HG02943 (cell line): Measurements from ENCODE around the gene DNM1.
"Not testable (repeated sequence)": the region's sequence is repeated elsewhere in the genome, so short reads cannot be mapped to it uniquely, and the experiment has no call there.

ENCODE experiments used
- ATAC-seq: cut with Tn5 transposase; IDR thresholded peaks from one replicate; pipeline ENCODE4 v1.9.1; 2021; ENCODE audit warnings: mild to moderate bottlenecking, low read depth, moderate library complexity; ENCODE audit not compliant: unreplicated experiment

DNM1 gene

GRCh38 chr9:128271112-128271511 is 67.9 kb downstream of the DNM1 start:
- ATAC-seq, result no peak

GRCh38 chr9:128271512-128271911 is 68.3 kb downstream of the DNM1 start:
- no peak for ATAC-seq

GRCh38 chr9:128274245-128274644 is 71.1 kb downstream of the DNM1 start:
- ATAC-seq, result no peak

- ATAC-seq, result peak; percentile 49
Observed at GRCh38 chr9:128275198-128276007, 72.2 kb downstream of the DNM1 start, which contains the start of gene GOLGA2. GOLGA2 (minus strand) TSS chr9:128276007; CDS start chr9:128275976, 31 bp downstream.

DNA sequence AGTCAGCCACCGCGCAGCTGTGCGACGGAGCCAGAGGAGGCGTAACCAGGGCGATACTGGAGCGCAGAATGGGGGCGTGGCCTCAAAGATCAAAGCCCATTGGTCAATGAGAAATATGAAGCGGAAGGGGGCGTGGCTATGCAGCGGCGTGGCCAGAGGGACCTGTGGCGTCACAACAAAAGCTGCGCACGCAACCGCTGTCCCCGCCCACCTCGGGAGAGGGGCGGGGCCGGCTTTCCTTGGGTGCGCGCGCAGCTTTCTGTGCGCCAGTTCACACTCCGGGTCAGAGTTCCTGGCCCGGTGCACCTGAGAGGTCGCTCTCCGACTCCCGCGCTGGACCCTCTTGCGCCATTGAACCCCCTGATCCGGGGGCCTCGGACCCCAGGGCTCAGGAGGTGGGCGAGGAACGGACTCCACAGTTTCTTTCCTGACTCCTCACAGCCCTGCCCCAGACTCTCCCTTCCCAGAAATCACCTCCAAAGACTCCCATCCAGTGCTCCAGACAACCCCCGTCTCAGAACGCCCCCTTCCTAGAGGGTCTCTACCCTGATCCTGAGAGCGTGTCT is 72.9 kb downstream of the DNM1 start, which contains the start of gene SWI5:
Gene SWI5 (plus strand): TSS at position 269 of the 566 bp plus-strand sequence.
- ATAC-seq, result peak; percentile 94

DNA sequence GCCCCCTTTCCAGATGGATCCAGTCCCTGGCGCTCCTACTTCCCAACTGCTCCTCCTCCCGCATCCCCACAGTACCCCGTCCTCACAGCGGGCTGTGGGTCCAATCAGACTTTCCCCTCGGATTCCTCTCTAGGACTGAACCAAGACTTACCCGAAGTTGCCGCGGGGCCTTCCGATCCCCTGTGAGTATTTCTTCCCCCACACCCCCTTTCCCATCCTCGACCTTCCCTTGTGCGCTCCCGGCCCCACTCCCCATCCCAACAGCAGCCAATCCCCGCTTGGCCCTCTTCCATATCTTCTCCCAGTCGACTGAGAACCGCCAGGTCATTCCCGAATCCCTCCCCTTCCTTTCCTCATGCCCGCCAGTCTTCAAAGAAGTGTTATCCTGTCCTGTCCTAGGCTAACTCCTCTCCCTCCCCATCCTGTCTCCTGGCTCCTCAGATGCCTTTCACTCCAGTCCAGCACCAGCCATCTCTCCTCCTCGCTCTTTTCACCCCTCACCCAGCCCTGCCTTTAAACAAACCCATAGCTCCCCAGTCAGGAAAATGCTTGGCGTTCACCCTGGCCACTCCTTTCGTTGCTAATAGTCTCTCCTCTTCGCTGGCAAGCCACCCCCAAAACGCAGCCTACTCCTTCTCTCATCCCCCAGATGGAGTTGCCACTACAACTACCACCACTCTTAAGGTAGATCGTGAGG is 73.5 kb downstream of the DNM1 start:
- no peak for ATAC-seq

- ATAC-seq, result not testable (repeated sequence)
Observed at GRCh38 chr9:128279088-128280073, 76.2 kb downstream of the DNM1 start.

DNA sequence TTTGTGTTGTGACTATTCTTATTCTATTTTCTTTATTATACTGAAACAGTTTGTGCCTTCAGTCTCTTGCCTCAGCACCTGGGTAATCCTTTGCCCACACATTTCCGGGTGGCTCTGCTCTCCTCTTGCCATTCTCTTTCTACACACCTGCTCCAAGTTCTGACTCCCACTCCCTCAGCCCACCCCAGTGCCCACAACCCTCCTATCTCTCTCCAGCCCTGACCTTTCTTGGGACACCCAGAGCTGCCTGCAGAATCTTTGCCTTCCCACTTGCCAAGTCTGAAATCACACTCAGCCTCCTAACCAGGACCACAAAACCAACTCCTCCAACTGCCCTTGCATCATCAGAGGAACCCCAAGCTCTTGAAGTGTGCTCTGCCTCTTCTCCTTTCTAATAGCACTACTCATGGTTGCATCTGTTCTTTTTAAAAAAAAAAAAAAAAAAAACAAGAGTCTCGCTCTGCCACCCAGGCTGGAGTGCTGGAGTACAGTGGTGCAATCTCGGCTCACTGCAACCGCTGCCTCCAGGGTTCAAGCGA is 77.0 kb downstream of the DNM1 start:
- no peak for ATAC-seq

DNA sequence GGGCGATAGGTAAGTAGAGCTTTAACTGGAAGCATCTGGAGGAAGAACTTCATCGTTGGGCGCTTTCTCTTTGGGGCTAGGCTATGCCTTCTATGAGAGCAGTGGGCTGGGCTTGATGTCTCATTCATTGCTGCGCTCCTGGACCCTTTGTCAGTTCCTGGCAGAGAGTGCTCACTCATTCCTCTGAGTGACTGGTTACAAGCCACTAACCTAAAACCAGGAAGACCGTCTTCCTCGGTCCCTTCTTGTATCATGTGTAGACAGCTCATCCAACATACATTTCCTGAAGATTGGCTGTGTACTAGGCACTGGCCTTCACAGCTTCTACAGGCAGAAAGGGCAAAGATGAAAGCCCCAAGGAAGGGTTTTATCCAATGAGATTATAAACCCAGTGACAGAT is 79.3 kb downstream of the DNM1 start:
- no peak for ATAC-seq

DNA sequence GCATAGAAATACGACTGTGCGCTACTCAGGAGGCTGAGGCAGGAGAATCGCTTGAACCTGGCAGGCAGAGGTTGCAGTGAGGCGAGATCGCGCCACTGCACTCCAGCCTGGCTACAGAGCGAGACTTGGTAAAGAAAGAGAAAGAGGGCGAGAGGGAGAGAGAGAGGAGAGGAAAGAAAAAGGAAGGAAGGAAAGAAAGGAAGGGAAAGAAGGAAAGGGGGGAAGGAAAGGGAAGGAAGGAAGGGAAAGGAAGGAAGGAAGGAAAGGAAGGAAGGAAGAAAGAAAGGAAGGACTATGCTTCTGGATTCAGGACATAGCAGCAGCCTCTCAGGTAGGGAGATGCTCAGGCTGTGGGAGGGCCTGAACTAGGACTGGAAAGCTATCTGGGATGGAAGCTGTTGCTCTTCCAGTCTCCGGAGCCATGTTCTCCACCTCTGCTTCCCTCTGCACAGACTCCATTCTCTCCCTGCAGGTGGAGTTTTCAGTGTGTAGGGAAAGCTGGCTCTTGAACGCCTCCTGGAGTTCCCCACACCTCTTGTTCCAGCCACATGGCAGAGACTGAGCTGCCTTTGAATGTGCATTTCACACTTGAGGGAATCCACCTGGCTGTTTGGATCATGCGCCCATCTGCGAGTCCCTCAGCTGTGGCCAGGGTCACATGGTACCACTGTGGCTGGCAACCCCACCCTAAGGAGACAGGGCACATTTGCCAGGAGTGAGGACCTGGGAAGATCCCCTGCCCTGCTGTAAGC is 82.0 kb downstream of the DNM1 start:
- ATAC-seq, result no peak

GRCh38 chr9:128286440-128286839 is 83.3 kb downstream of the DNM1 start:
- ATAC-seq, result no peak

DNA sequence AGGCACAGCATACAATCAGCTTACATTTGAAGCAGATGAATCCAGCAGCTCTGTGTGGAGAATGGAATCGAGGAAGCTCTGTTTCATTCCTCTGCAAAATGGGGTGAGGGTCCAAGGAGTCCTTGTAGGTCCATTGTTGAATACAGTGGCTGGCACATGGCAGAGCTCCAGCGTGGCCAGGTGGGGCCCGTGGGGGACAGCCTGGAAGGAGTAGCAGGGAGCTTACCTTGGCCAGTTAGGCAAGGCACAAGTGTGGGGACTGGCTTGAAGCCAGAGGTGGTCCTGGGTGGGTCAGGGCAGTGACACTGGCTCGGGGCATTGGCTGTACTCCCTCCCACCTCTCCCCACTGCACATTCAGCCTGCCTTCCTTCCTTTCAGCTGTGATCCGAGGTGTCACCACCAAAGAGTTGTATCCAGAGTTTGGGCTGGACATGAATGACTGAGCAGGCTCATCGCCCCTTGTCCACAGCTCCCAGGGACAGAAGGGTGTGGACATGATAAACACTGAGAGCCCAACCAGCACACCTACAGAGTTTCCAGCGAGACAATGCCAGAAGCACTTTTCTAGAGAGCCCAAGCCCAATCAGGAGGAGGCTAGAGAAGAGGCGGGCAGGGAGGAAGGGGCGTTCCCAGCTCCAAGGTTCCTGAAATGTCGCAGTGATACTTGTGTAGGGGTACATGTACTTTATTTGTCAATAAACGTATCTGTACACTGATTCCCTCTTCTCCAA is 85.3 kb downstream of the DNM1 start:
- ATAC-seq, result no peak

GRCh38 chr9:128292009-128292408 is 88.8 kb downstream of the DNM1 start:
- ATAC-seq, result no peak

DNA sequence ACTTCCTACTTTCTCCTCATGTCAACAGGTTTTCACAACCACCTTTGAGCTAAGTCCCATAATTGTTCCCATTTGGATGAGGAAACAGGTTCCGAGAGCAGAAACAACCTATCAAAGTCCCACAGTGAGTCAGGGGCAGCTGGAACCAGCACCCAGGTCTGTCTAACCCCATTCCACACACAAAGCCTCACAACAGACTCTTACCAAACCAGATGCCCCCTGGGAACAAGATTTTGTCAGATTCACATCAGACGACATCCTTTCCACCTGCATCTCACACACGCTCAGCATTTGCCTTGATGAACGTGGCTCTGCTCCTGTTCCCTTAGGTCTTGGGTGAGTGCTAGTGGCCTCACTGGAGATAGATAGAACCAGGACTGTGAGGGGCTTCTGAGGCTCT is 89.9 kb downstream of the DNM1 start:
- ATAC-seq, result no peak

GRCh38 chr9:128294142-128294541 is 91.0 kb downstream of the DNM1 start:
- no peak for ATAC-seq

GRCh38 chr9:128296340-128297220 is 93.4 kb downstream of the DNM1 start:
- no peak for ATAC-seq

DNA sequence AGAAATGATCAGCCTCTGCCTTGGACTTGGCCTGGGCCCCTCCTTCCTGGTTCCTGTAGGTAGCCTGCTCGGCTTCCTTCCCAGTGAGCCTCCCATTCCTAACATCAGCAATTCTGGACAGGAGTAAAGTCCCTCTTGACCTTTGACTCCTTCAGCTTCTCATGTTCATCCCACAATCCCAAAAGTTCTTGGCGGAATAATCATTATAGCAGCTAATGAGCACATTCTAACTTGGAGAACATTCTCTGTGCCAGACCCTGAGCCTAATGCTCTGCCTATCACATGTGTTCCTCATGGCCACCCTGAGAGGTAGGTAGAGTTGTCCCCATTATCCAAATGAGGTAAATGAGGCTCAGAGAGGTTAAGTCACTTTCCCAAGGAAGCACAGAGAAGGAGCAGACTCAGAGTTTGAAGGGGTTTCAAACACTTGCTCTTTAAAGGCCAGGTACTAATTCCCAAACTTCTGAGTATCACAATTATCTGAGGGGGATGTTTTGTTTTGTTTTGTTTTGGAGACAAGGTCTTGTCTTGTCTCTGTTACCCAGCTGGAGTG is 94.1 kb downstream of the DNM1 start:
- no peak for ATAC-seq
